ENCODE measurements around the gene IRGQ. TPM values are rescaled to one million over a fixed set of nuclear protein-coding genes. Genes with fewer than 3 reads are reported as not detected.

The IRGQ gene
- total RNA-seq, 1 experiment from 2014 or later: 23.3 TPM

- POLR2A ChIA-PET (ENCODE audit: unreplicated experiment): interaction anchor here (0.6 kb wide), 1 partner anchor 105 kb away, joined by 4 read pairs; no protein-coding TSS in a partner anchor
- intact Hi-C loops (cut with micrococcal nuclease; ENCODE audit: unreplicated experiment): no loop called here
- no peak overlapping the region for H3K4me3 ChIP-seq
- DNase-seq: no peak
- TF ChIP-seq EZH2 (IDR thresholded peaks at IDR 0.05; ENCODE audit: low read depth) (no peak), CTCF (conservative IDR thresholded peaks at IDR 0.05) (no peak)
- no peak overlapping the region for H2AFZ ChIP-seq
- H3K36me3 ChIP-seq (ENCODE audit: low read depth): no peaks in the 10 kb centered on the region
- no peaks in the 10 kb centered on the region for H3K9me2 ChIP-seq (ENCODE audit: insufficient read depth)
- H3F3A ChIP-seq (ENCODE audit: insufficient read depth, low read depth): peaks cover 31% of the 10 kb centered on the region; the same call in 1 of the 2 replicates
- no peak overlapping the region for H3K27ac ChIP-seq
- peaks cover 6% of the 10 kb centered on the region; the same call in 1 of the 2 replicates for H3K27me3 ChIP-seq (ENCODE audit: insufficient read depth, low read depth)
- peaks cover 14% of the 10 kb centered on the region; the same call in 1 of the 2 replicates for H3K4me1 ChIP-seq (replicated peaks; ENCODE audit: insufficient read depth)
- no TSS peak for BruUV-seq (replicated peaks)
- CTCF ChIA-PET: interaction anchor here (0.6 kb wide), 1 partner anchor 64 kb away, joined by 4 read pairs; no protein-coding TSS in a partner anchor
- no peak overlapping the region for H3K4me2 ChIP-seq
- H3K79me2 ChIP-seq (ENCODE audit: low read depth): no peaks in the 10 kb centered on the region
- H3K9me3 ChIP-seq (ENCODE audit: insufficient read depth, low read depth): no peaks in the 10 kb centered on the region
- no peaks in the 10 kb centered on the region for H4K20me1 ChIP-seq (ENCODE audit: insufficient read depth)
These were observed 46.6 kb upstream of the IRGQ start for GRCh38 chr19:43642531-43642930.

GRCh38 chr19:43641333-43641732 is 45.4 kb upstream of the IRGQ start:
- no peak for DNase-seq
- CTCF ChIA-PET: interaction anchor here (0.7 kb wide), 1 partner anchor 139 kb away, joined by 3 read pairs; the partner anchor contains the start of gene KCNN4

GRCh38 chr19:43640424-43640757 is 44.5 kb upstream of the IRGQ start:
- no TSS peak for BruUV-seq (replicated peaks)
- H3K4me2 ChIP-seq: peak overlapping the region; percentile 91
- no peaks in the 10 kb centered on the region for H3K36me3 ChIP-seq (ENCODE audit: low read depth)
- DNase-seq: no peak
- H3K79me2 ChIP-seq (ENCODE audit: low read depth): no peaks in the 10 kb centered on the region
- POLR2A ChIA-PET (ENCODE audit: unreplicated experiment): no interaction called here
- H3K9me3 ChIP-seq (ENCODE audit: insufficient read depth, low read depth): no peaks in the 10 kb centered on the region
- CTCF ChIA-PET: interaction anchor here (0.7 kb wide), 1 partner anchor 140 kb away, joined by 3 read pairs; the partner anchor contains the start of gene KCNN4
- H3F3A ChIP-seq (ENCODE audit: insufficient read depth, low read depth): peaks cover 18% of the 10 kb centered on the region; the same call in 1 of the 2 replicates
- no peak overlapping the region for H3K27ac ChIP-seq
- H2AFZ ChIP-seq: peak overlapping the region; percentile 82; the same call in 1 of the 2 replicates
- no peaks in the 10 kb centered on the region for H3K9me2 ChIP-seq (ENCODE audit: insufficient read depth)
- H3K27me3 ChIP-seq (ENCODE audit: insufficient read depth, low read depth): peaks cover 6% of the 10 kb centered on the region; the same call in 1 of the 2 replicates
- TF ChIP-seq EZH2 (IDR thresholded peaks at IDR 0.05; ENCODE audit: low read depth): no peak
- no peak for TF ChIP-seq CTCF (conservative IDR thresholded peaks at IDR 0.05)
- intact Hi-C loops (cut with micrococcal nuclease; ENCODE audit: unreplicated experiment): no loop called here
- H3K4me1 ChIP-seq (replicated peaks; ENCODE audit: insufficient read depth): peaks cover 14% of the 10 kb centered on the region; the same call in 1 of the 2 replicates
- H4K20me1 ChIP-seq (ENCODE audit: insufficient read depth): no peaks in the 10 kb centered on the region
- H3K4me3 ChIP-seq: peak overlapping the region; percentile 62; the same call in 1 of the 2 replicates

More at GRCh38 chr19:43641333-43641732, 45.4 kb upstream of the IRGQ start:
- Histone ChIP-seq H3K4me1 (replicated peaks; ENCODE audit: insufficient read depth) (peaks cover 14% of the 10 kb centered on the region; the same call in 1 of the 2 replicates), H3K36me3 (ENCODE audit: low read depth) (no peaks in the 10 kb centered on the region), H2AFZ (no peak overlapping the region), H3F3A (ENCODE audit: insufficient read depth, low read depth) (peaks cover 24% of the 10 kb centered on the region; the same call in 1 of the 2 replicates), H4K20me1 (ENCODE audit: insufficient read depth) (no peaks in the 10 kb centered on the region), H3K9me2 (ENCODE audit: insufficient read depth) (no peaks in the 10 kb centered on the region), H3K27ac (no peak overlapping the region), H3K9me3 (ENCODE audit: insufficient read depth, low read depth) (no peaks in the 10 kb centered on the region), H3K27me3 (ENCODE audit: insufficient read depth, low read depth) (peaks cover 6% of the 10 kb centered on the region; the same call in 1 of the 2 replicates), H3K79me2 (ENCODE audit: low read depth) (no peaks in the 10 kb centered on the region), H3K4me3 (no peak overlapping the region), H3K4me2 (no peak overlapping the region)
- BruUV-seq (replicated peaks): TSS peak; percentile 24
- intact Hi-C loops (cut with micrococcal nuclease; ENCODE audit: unreplicated experiment): no loop called here
- no peak for TF ChIP-seq CTCF (conservative IDR thresholded peaks at IDR 0.05)
- POLR2A ChIA-PET (ENCODE audit: unreplicated experiment): interaction anchor here (0.6 kb wide), 1 partner anchor 45 kb away, joined by 6 read pairs; the partner anchor contains the start of gene ZNF576

Measured in PC-9 (cell line).